IMR-90 (cell line): ENCODE measurements around the gene ILDR2. TPM values are rescaled to one million over a fixed set of nuclear protein-coding genes. Genes with fewer than 3 reads are reported as not detected.

Experiments used
- ATAC-seq: fragments of 200-7000 bp; cut with Tn5 transposase; 2 replicates; pipeline ENCODE4 v1.9.1; 2020; ENCODE audit warnings: low read depth, mild to moderate bottlenecking, moderate library complexity
- BruUV-seq: library from RNA; stranded (reverse); fragments of 400-500 nt; replicated peaks from 2 replicates; lab custom pipeline; 2021; lab: Mats Ljungman, UMichigan
- CTCF ChIA-PET: fragments of 300-600 bp; formaldehyde crosslinking; extraction: SDS; loops from one replicate; lab custom pipeline; 2021; ENCODE audit warnings: antibody characterized with exemption; lab: Yijun Ruan, JAX
- POLR2A ChIA-PET: fragments of 300-600 bp; sonication (Branson Sonifier 250); formaldehyde crosslinking; loops from one replicate; lab custom pipeline; 2022; ENCODE audit warnings: antibody characterized with exemption; ENCODE audit not compliant: unreplicated experiment; lab: Charles Lee
- DNase-seq: peaks from one replicate; pipeline ENCODE4 v3.0.0; 2013
- H2AFZ ChIP-seq: replicated peaks from 2 replicates; pipeline ENCODE3; 2013; ENCODE audit warnings: low read length, mild to moderate bottlenecking; ENCODE audit not compliant: poor library complexity
- H2AK5ac ChIP-seq: 2 replicates; pipeline ENCODE4 v1.6.1; 2013; ENCODE audit warnings: low read depth, low read length, inconsistent platforms
- H2AK9ac ChIP-seq: replicated peaks from 2 replicates; pipeline ENCODE3; 2013; ENCODE audit warnings: mild to moderate bottlenecking, low read depth, low read length, moderate library complexity; ENCODE audit not compliant: poor library complexity
- H2BK120ac ChIP-seq: 2 replicates; pipeline ENCODE4 v1.6.1; 2013; ENCODE audit warnings: low read depth, low read length, inconsistent platforms
- H2BK15ac ChIP-seq: 3 replicates; pipeline ENCODE4 v1.6.1; 2013; ENCODE audit warnings: low read depth, low read length, inconsistent platforms
- H2BK20ac ChIP-seq: 2 replicates; pipeline ENCODE4 v1.6.1; 2013; ENCODE audit warnings: low read depth, mild to moderate bottlenecking, inconsistent platforms, low read length, moderate library complexity
- H2BK5ac ChIP-seq: 2 replicates; pipeline ENCODE4 v1.6.1; 2013; ENCODE audit warnings: mild to moderate bottlenecking, low read depth, low read length, inconsistent platforms; ENCODE audit not compliant: poor library complexity, severe bottlenecking
- H3K14ac ChIP-seq: replicated peaks from 2 replicates; pipeline ENCODE4 v1.6.1; 2013; ENCODE audit warnings: low read depth, low read length, inconsistent platforms
- H3K18ac ChIP-seq: 2 replicates; pipeline ENCODE4 v1.6.1; 2013; ENCODE audit warnings: low read depth, low read length, control low read depth
- H3K23ac ChIP-seq: 2 replicates; pipeline ENCODE4 v1.6.1; 2013; ENCODE audit warnings: low read depth, low read length, inconsistent platforms
- H3K27ac ChIP-seq: 2 replicates; pipeline ENCODE4 v1.5.1; 2013; ENCODE audit warnings: mild to moderate bottlenecking, control low read depth, low read length; ENCODE audit not compliant: insufficient read depth
- H3K27me3 ChIP-seq: 2 replicates; pipeline ENCODE4 v1.6.1; 2013; ENCODE audit warnings: low read length; ENCODE audit not compliant: control insufficient read depth, insufficient read depth
- H3K36me3 ChIP-seq: 2 replicates; pipeline ENCODE4 v1.6.1; 2013; ENCODE audit warnings: low read length, mixed read lengths; ENCODE audit not compliant: control insufficient read depth, insufficient read depth
- H3K4ac ChIP-seq: 2 replicates; pipeline ENCODE4 v1.6.1; 2013; ENCODE audit warnings: low read depth, low read length, inconsistent platforms
- H3K4me1 ChIP-seq: 2 replicates; pipeline ENCODE4 v1.6.1; 2013; ENCODE audit warnings: low read length, mixed read lengths; ENCODE audit not compliant: control insufficient read depth, insufficient read depth
- H3K4me2 ChIP-seq: 2 replicates; pipeline ENCODE4 v1.6.1; 2013; ENCODE audit warnings: low read depth, mild to moderate bottlenecking, control low read depth, low read length, moderate library complexity
- H3K4me3 ChIP-seq: 2 replicates; pipeline ENCODE4 v1.5.1; 2013; ENCODE audit warnings: low read depth, mild to moderate bottlenecking, control low read depth, low read length, moderate library complexity; ENCODE audit not compliant: insufficient read depth
- H3K56ac ChIP-seq: 2 replicates; pipeline ENCODE4 v1.6.1; 2013; ENCODE audit warnings: low read length, inconsistent platforms; ENCODE audit not compliant: insufficient read depth; ENCODE audit errors: extremely low read depth
- H3K79me1 ChIP-seq, 2 experiments: 2 replicates each; pipeline ENCODE4 v1.6.1; 2013; ENCODE audit warnings: low read length in 2 of 2, inconsistent platforms in 1 of 2, low read depth in 1 of 2
- H3K9ac ChIP-seq: 2 replicates; pipeline ENCODE4 v1.6.1; 2013; ENCODE audit warnings: low read depth, low read length, control low read depth
- H3K9me1 ChIP-seq: 2 replicates; pipeline ENCODE4 v1.6.1; 2013; ENCODE audit warnings: low read length, inconsistent platforms; ENCODE audit not compliant: insufficient read depth
- H3K9me3 ChIP-seq: 2 replicates; pipeline ENCODE4 v1.6.1; 2013; ENCODE audit warnings: low read length; ENCODE audit not compliant: control insufficient read depth, insufficient read depth
- H4K20me1 ChIP-seq: 2 replicates; pipeline ENCODE4 v1.6.1; 2013; ENCODE audit warnings: low read length, inconsistent platforms; ENCODE audit not compliant: insufficient read depth
- H4K5ac ChIP-seq: 2 replicates; pipeline ENCODE4 v1.6.1; 2013; ENCODE audit warnings: mild to moderate bottlenecking, low read depth, low read length, control low read depth
- H4K8ac ChIP-seq, 2 experiments: 2 replicates each; pipeline ENCODE4 v1.6.1; 2013; ENCODE audit warnings: low read depth in 2 of 2, low read length in 2 of 2, control low read depth in 1 of 2, inconsistent platforms in 1 of 2
- H4K91ac ChIP-seq: 2 replicates; pipeline ENCODE4 v1.6.1; 2013; ENCODE audit warnings: low read depth, low read length, inconsistent platforms; ENCODE audit not compliant: insufficient read depth
- BHLHE40 ChIP-seq: fragments of 150-350 bp; IDR thresholded peaks from 2 replicates; pipeline ENCODE4 v1.6.1; 2016; ENCODE audit warnings: mild to moderate bottlenecking, low read depth, low read length
- CEBPB ChIP-seq: IDR thresholded peaks from 2 replicates; pipeline ENCODE4 v1.6.1; 2012; ENCODE audit warnings: low read depth, low read length, improper control_type of control experiment
- CHD1 ChIP-seq: IDR thresholded peaks from 2 replicates; pipeline ENCODE4 v1.6.1; 2012; ENCODE audit warnings: low read depth, low read length, improper control_type of control experiment
- ELK1 ChIP-seq: fragments of 150-350 bp; IDR thresholded peaks from 2 replicates; pipeline ENCODE4 v1.6.1; 2016; ENCODE audit warnings: low read depth, mild to moderate bottlenecking, low read length, moderate library complexity, borderline replicate concordance
- MAFK ChIP-seq: IDR thresholded peaks from 2 replicates; pipeline ENCODE4 v1.6.1; 2012; ENCODE audit warnings: low read depth, low read length, improper control_type of control experiment
- MAZ ChIP-seq: IDR thresholded peaks from 2 replicates; pipeline ENCODE4 v1.6.1; 2012; ENCODE audit warnings: low read depth, mild to moderate bottlenecking, low read length, improper control_type of control experiment, moderate library complexity, borderline replicate concordance
- NFE2L2 ChIP-seq: fragments of 150-350 bp; IDR thresholded peaks from 2 replicates; pipeline ENCODE4 v1.6.1; 2016; ENCODE audit warnings: low read depth, mild to moderate bottlenecking, low read length
- POLR2A ChIP-seq: IDR thresholded peaks from 2 replicates; pipeline ENCODE4 v1.6.1; 2012; ENCODE audit warnings: mild to moderate bottlenecking, low read depth, low read length
- RAD21 ChIP-seq: IDR thresholded peaks from 2 replicates; pipeline ENCODE4 v1.6.1; 2012; ENCODE audit warnings: low read length, improper control_type of control experiment
- RCOR1 ChIP-seq: IDR thresholded peaks from 2 replicates; pipeline ENCODE4 v1.6.1; 2012; ENCODE audit warnings: mild to moderate bottlenecking, low read length, improper control_type of control experiment; ENCODE audit not compliant: insufficient replicate concordance
- RFX5 ChIP-seq: IDR thresholded peaks from 2 replicates; pipeline ENCODE4 v1.8.0; 2012; ENCODE audit warnings: low read depth, mild to moderate bottlenecking, low read length, moderate library complexity
- SMC3 ChIP-seq: fragments of 150-350 bp; IDR thresholded peaks from 2 replicates; pipeline ENCODE4 v1.6.1; 2016; ENCODE audit warnings: low read depth, mild to moderate bottlenecking, antibody characterized with exemption, low read length, moderate library complexity
- USF2 ChIP-seq: fragments of 150-350 bp; IDR thresholded peaks from 2 replicates; pipeline ENCODE4 v1.6.1; 2017; ENCODE audit warnings: mild to moderate bottlenecking, antibody characterized with exemption, low read length, low read depth
- WGBS, 2 experiments: methylation state at CpG; one replicate each; pipeline versions ENCODE4 v1.1.5 to v1.1.7; 2013; ENCODE audit warnings: missing lambda C conversion rate in 2 of 2; ENCODE audit not compliant: insufficient read length in 1 of 2; ENCODE audit errors: extremely low coverage in 2 of 2; 5-methylcytosine and 5-hydroxymethylcytosine counted together
- dilution Hi-C: fragments of 300-500 bp; cut with HindIII; formaldehyde crosslinking; loops from one replicate; pipeline ENCODE4 v1.14.3; 2018; ENCODE audit warnings: low sequenced_read_pairs; ENCODE audit not compliant: unreplicated experiment
- in situ Hi-C: fragments of 300-500 bp; cut with MboI; formaldehyde crosslinking; loops from 3 replicates; pipeline ENCODE4 v1.14.3; 2019; ENCODE audit warnings: low sequenced_read_pairs, inconsistent platforms, mixed read lengths
- intact Hi-C: fragments of 100-400 bp; cut with micrococcal nuclease; formaldehyde crosslinking; loops from 2 replicates; pipeline ENCODE4 v1.10.0; 2022
- polyA plus RNA-seq, 3 experiments: library from polyadenylated mRNA; depleted of rRNA; stranded (reverse); fragments of >200 nt; gene quantifications; 2 replicates each; pipeline ENCODE4 v1.2.3, GENCODE V29; 2012; ENCODE audit warnings: low replicate concordance in 1 of 3
- total RNA-seq: library from RNA; depleted of rRNA; stranded (reverse); fragments of >200 nt; gene quantifications from 2 replicates; pipeline ENCODE4 v1.2.3, GENCODE V29; 2012

The ILDR2 gene
- total and polyA plus RNA-seq, 2 of the 4 experiments (the other 2 are of a cell fraction), result under 0.01 TPM; not detected in 1

- Histone ChIP-seq H3K4me1 (peaks cover 2% of the 10 kb centered on the region; the same call in 1 of the 2 replicates), H3K18ac (peak within 1 kb of the TSS; percentile 47; the same call in 1 of the 2 replicates), H2BK20ac (no peak within 1 kb of the TSS), H3K9ac (peak within 1 kb of the TSS; percentile 70), H2BK120ac (no peak within 1 kb of the TSS), H3K23ac (peak within 1 kb of the TSS; percentile 81), H3K79me1 (peaks cover 21 to 30% of the 10 kb centered on the region in 2 experiments), H3K56ac (peak within 1 kb of the TSS; percentile 38; the same call in 1 of the 2 replicates), H2AK9ac (peak within 1 kb of the TSS; percentile 79), H3K9me1 (peaks cover 5% of the 10 kb centered on the region; the same call in 1 of the 2 replicates), H2BK5ac (peak within 1 kb of the TSS; percentile 40), H2AK5ac (no peak within 1 kb of the TSS; the same call in 1 of the 2 replicates), H4K5ac (peak within 1 kb of the TSS; percentile 62), H3K27me3 (no peaks in the 10 kb centered on the region; the same call in 1 of the 2 replicates), H4K20me1 (no peaks in the 10 kb centered on the region; the same call in 1 of the 2 replicates), H3K14ac (peak within 1 kb of the TSS; percentile 82), H3K36me3 (no peaks in the 10 kb centered on the region; the same call in 1 of the 2 replicates), H4K91ac (peak within 1 kb of the TSS; percentile 84), H2AFZ (peak within 1 kb of the TSS; percentile 96), H2BK15ac (no peak within 1 kb of the TSS), H3K4ac (peak within 1 kb of the TSS; percentile 73), H3K4me2 (peak within 1 kb of the TSS; percentile 83), H3K9me3 (no peaks in the 10 kb centered on the region), H3K27ac (peak within 1 kb of the TSS; percentile 79), H4K8ac (peak within 1 kb of the TSS in 1 of 2 experiments; percentile 89; a peak in 2 of 4 replicates), H3K4me3 (peak within 1 kb of the TSS; percentile 88)
- dilution Hi-C loops, result no loop called here
- WGBS, 2 experiments, result 0% methylated on average over 39 of the region's 84 CpGs; no CpG with 5 or more reads in 1 of the 2 experiments
- in situ Hi-C loops, result no loop called here
- ChIA-PET CTCF (interaction anchor here (0.7 to 1.7 kb wide), 5 partner anchors 11 to 183 kb away, joined by 3 to 4 read pairs (median 3); no protein-coding TSS in a partner anchor), POLR2A (interaction anchor here (0.6 kb wide), 1 partner anchor 37 kb away, joined by 3 read pairs; the partner anchor contains the start of gene POGK)
- peak; percentile 96 for DNase-seq
- ATAC-seq, result peak; percentile 95
- TF ChIP-seq MAZ (peak; percentile 98), RAD21 (no peak), ELK1 (no peak), USF2 (peak; percentile 95), RCOR1 (no peak), NFE2L2 (no peak), SMC3 (peak; percentile 1; the same call in 1 of the 2 replicates), BHLHE40 (peak; percentile 72), MAFK (no peak), CHD1 (no peak), RFX5 (no peak), CEBPB (no peak), POLR2A (no peak)
- intact Hi-C loops, result no loop called here
- no TSS peak for BruUV-seq
Observed at GRCh38 chr1:166875734-166876539, 99.4 kb downstream of the ILDR2 start, which contains the start of gene TADA1. Gene TADA1, minus strand, starts transcription at chr1:166876264. Its CDS starts 31 bp downstream, at chr1:166876233.
